Iris pigment epithelial cell (primary cell): Measurements from ENCODE around the gene CDCA3.
"Not testable (repeated sequence)": the region's sequence is repeated elsewhere in the genome, so short reads cannot be mapped to it uniquely, and the experiment has no call there.

Experiments
- DNase-seq: peaks from one replicate; pipeline ENCODE4 v3.0.0-alpha.2; 2011; ENCODE audit warnings: low read depth

Gene CDCA3

DNA sequence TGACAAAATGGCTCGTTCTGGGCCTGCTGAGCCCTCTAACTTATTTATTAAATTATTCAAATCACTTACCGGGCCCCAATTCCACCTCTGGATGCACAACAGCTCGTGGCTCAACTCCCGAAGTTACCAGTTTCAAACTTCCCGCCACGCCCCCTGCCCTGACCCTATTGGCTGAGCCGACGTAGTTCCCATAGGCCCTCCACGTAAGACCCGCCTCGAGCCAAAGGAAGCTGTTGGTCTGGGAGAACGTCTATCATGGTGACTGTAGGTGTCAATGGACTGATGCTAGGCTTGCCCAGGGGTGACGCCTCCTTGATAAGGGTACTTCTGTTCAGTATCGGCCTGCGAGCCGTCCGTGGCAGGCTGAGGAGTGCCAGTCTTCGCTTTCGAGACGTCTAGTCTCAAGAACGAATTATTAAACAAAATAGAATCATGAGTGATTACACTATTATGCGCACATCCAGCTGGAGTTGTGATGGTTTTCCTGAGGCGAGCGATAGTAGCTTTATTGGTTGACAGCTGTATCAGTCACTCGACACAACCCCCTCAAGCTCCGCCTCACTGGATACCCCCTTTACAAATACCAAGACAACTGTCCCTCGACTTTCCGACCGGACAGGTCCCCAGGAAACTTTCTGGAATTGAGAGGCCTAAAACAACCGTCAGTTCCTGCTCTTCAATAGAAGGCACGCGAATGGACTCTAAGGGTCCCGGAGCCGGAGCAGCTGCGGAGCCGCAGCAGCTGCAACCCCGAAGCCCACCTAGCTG is at the start of gene CDCA3:
Gene CDCA3 (minus strand): TSS at position 134 of the 768 bp plus-strand sequence. CDS start 334 bp downstream, outside the sequence.
- DNase-seq, result peak; percentile 99

DNA sequence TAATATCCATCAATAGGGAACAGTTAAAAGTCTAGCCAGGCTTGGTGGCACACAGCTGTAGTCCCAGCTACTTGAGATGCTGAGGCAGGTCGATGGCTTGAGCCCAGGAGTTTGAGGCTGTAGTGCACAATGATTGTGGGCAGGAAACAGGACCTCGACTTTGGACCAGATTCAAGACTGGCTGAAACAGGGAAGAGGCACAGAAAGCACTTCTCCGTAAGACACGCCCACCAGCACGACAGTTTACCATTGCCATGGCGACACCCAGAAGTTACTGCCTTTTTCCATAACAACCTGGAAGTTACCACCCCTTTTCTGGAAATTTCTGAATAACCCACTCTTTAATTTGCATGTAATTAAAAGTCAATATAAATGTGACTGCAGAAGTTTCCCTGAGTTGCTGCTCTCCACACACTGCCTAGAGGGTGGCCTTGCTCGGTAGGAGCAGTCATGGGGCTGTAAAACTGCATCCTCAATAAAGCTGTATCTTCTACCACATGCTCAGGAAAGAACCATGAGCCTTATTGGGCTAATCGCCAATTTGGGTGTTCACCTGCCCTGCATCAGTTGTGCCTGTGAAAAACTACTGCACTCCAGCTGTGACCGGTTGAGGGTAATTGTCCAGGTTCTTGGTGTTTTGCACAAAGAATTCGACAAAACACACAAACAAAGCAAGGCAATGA is 48.9 kb upstream of the CDCA3 start:
- DNase-seq, result peak; percentile 47

GRCh38 chr12:6899427-6899826 is 48.3 kb upstream of the CDCA3 start:
- DNase-seq, result no peak

- DNase-seq, result no peak
These were observed 45.9 kb upstream of the CDCA3 start for GRCh38 chr12:6896846-6897435.

DNA sequence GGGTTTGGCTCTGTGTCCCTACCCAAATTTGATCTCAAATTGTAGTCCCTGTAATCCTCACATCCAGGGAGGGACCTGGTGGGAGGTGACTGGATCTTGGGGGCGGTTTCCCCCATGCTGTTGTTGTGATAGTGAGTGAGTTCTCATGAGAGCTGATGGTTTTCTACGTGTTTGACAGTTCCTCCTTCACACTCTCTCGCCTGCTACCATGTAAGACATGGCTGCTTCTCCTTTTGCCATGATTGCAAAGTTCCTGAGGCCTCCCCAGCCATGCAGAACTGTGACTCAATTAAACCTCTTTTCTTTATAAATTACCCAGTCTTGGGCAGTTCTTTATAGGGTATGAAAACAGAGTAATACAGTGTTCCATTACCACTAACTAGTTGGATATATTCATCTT is 43.2 kb upstream of the CDCA3 start:
- no peak for DNase-seq

GRCh38 chr12:6892683-6893082 is 41.6 kb upstream of the CDCA3 start:
- not testable (repeated sequence) for DNase-seq

- DNase-seq, result no peak
These were observed 40.5 kb upstream of the CDCA3 start for GRCh38 chr12:6891646-6892001.

GRCh38 chr12:6890789-6891645 is 39.9 kb upstream of the CDCA3 start:
- peak; percentile 95 for DNase-seq

- not testable (repeated sequence) for DNase-seq
These were observed 38.9 kb upstream of the CDCA3 start for GRCh38 chr12:6889775-6890573.

DNA sequence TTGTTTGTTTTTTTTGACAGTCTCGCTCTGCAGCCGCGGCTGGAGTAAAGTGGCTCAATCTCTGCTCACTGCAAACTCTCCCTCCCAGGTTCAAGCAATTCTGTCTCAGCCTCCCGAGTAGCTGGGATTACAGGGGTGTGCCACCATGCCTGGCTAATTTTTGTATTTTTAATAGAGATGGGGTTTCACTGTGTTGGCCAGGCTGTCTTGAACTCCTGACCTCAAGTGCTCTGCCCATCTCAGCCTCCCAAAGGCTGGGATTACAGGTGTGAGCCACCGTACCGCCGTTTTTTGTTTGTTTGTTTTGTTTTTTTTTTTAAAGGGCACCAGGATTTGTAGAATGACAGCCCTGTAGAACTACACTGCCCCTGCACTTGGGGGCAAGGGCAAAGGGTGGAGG is 37.7 kb upstream of the CDCA3 start:
- not testable (repeated sequence) for DNase-seq

DNA sequence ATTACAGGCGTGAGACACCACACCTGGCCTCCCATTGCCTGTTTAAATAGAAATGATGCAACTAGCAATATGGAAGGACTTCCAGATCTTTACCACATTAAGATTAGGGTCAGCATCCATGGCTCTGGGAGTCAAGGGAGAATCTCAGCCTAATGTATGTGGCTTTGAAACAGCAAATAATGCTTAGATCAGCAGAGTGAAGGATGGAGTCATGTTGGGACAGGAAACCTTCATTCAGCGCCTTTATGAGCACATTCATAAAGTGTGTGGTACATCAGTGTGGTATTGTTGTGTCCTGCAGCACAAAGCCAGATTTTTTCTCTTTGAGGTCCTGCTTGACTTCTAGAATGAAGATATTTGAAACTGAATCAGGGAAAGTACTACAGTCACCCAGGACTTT is 37.3 kb upstream of the CDCA3 start:
- no peak for DNase-seq

- no peak for DNase-seq
These were observed 36.4 kb upstream of the CDCA3 start for GRCh38 chr12:6887460-6887859.

DNA sequence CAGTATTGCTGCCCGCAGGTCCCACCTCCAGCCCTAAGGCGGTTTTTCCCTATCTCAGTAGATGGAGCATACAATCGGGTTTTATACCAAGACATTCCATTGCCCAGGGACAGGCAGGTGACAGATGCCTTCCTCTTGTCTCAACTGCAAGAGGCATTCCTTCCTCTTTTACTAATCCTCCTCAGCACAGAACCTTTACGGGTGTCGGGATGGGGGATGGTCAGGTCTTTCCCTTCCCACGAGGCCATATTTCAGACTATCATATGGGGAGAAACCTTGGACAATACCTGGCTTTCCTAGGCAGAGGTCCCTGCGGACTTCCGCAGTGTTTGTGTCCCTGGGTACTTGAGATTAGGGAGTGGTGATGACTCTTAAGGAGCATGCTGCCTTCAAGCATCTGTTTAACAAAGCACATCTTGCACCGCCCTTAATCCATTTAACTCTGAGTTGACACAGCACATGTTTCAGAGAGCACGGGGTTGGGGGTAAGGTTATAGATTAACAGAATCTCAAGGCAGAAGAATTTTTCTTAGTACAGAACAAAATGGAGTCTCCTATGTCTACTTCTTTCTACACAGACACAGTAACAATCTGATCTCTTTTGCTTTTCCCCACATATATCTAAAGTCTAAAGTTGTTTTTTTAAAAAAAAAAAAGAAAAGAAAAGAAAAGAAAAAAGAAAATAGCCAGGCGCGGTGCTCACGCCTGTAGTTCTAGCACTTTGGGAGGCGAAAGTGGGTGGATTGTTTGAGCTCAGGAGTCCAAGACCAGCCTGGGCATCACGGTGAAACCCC is 35.3 kb upstream of the CDCA3 start:
- not testable (repeated sequence) for DNase-seq

DNA sequence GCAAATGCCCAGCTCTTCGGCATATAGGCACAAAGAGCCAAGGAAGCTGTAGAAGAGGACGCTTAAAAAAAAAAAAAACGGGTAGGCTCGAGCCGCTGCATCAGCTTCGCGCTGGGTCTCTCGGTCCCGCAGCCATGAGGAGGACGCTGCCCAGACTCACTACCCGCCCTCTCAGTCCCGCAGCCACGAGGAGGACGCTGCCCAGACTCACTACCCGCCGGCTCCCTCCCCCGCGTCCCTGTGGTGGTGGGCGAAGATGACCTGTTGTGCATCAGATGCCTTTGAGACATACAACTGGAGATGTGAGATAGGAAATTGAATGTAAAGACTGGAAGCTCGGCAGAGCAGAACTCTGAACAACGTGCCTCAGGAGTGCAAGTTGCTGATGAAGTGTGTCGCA is 33.5 kb upstream of the CDCA3 start:
- DNase-seq, result no peak

GRCh38 chr12:6883683-6884082 is 32.6 kb upstream of the CDCA3 start:
- DNase-seq, result no peak

DNA sequence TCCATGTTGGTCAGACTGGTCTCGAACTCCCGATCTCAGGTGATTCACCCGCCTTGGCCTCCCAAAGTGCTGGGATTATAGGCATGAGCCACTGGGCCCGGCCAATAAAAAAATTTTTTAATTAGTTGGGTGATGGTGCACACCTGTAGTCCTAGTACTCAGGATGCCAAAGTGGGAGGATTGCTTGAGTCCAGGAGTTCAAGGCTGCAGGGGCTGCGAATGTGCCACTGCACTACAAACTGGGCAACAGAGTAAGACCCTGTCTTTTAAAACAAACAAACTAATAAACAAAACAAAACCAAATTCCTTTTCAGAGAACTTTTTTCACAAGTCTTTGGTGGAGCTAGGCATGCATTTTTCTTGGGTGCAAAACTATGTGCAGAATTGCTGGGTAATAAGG is 32.2 kb upstream of the CDCA3 start:
- DNase-seq, result no peak

DNA sequence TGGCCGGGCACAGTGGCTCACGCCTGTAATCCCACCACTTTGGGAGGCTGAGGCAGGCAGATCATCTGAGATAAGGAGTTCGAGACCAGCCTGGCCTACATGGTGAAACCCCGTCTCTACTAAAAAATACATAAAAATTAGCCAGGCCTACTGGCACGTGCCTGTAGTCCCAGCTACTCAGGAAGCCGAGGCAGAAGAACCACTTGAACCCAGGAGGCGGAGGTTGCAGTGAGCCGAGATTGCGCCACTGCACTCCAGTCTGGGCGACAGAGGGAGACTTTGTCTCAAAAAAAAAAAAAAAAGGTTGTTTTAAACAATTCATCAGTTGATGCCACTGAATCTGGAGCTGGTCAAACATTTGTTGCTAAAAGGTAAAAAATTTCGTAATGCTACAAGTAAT is 28.7 kb upstream of the CDCA3 start:
- not testable (repeated sequence) for DNase-seq

DNA sequence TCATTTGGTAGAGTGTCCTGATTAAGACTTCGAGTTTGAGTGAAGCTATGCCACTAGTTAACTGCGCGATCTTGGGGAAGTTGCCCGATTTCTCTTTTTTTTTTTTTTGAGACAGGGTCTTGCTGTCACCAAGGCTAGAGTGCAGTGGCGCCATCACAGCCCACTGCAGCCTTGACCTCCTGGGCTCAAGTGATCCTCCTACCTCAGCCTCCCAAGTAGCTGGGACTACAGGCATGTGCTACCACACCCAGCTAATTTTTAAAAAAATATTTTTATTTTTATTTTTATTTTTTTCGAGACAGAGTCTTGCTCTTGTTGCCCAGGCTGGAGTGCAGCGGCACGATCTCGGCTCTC is 22.9 kb upstream of the CDCA3 start:
- not testable (repeated sequence) for DNase-seq

DNA sequence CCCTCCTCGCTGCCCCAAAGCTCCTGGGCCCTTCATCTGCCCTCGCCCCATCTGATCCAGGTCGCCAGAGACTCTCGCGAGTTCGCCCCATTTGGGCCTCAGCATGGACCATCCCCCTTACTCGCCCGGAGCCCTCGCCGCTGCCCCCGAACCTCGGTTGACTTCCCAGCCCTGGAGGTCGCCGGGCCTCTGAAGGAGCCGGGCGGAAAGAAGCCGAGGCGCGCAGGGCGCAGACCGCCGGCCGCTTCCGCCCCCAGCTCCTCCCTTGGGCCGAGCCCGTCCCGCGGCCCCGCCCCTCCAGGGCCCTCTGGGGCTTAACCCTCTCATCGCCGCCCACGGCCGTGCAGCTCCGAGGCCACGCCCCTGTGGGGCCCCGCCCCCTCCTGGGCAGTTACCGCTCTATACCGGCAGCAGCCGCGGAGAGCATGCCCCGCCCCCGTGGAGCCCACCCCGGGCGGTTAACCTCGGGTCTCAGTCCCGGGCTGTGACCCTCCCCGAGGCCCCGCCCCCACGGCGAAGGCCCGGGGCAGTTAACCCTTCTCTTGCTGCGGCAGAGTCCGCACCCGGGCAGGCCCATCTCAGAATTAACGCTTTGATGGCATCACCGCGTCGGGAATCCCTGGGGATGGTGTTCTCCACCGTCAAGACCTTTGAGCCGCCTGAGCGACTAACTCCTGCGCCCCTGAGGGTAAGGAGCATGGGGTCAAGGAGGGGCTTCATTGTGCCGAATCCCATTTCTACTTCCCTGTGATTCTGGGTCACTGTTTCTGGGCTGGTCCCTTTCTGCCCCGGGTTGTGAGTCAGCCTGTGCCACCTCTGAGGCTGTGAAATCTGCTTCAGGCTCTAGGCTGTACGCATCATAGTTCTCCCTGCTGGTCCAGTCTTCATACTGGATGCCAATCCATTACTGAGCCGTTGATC is 22.3 kb upstream of the CDCA3 start, which contains the start of gene SPSB2:
Gene SPSB2 (minus strand): TSS at position 210 of the 921 bp plus-strand sequence. CDS start 402 bp downstream, outside the sequence.
- peak; percentile 93 for DNase-seq
